Cardiac muscle cell (in vitro differentiated cells and primary cell): ENCODE results near the gene ZNF587. TPM values are rescaled to one million over a fixed set of nuclear protein-coding genes. Genes with fewer than 3 reads are reported as not detected.
"Not testable (repeated sequence)": the region's sequence is repeated elsewhere in the genome, so short reads cannot be mapped to it uniquely, and the experiment has no call there.

Source experiments
- DNase-seq, 2 donors: peaks; one replicate each; pipeline versions ENCODE4 v3.0.0 to v3.0.0-alpha.2; 2010 to 2017; ENCODE audit warnings: low read depth in 1 of 2, low spot score in 1 of 2
- H3K27ac ChIP-seq: fragments of 200-600 bp; sonication (generic); 2 replicates; pipeline ENCODE4 v1.5.1; 2016
- H3K27me3 ChIP-seq: fragments of 200-600 bp; sonication (generic); 2 replicates; pipeline ENCODE4 v1.6.0; 2016; ENCODE audit warnings: control low read depth
- H3K36me3 ChIP-seq: fragments of 200-600 bp; sonication (generic); 2 replicates; pipeline ENCODE4 v1.5.1; 2016; ENCODE audit warnings: control low read depth
- H3K4me1 ChIP-seq: fragments of 200-600 bp; sonication (generic); 2 replicates; pipeline ENCODE4 v1.8.1; 2017; ENCODE audit warnings: low read depth, mild to moderate bottlenecking, mixed run types
- H3K4me3 ChIP-seq: fragments of 200-600 bp; sonication (generic); 2 replicates; pipeline ENCODE4 v1.5.1; 2016; ENCODE audit warnings: mild to moderate bottlenecking
- H3K9me3 ChIP-seq: fragments of 200-600 bp; sonication (generic); 2 replicates; pipeline ENCODE4 v1.5.1; 2017; ENCODE audit warnings: low read depth, mild to moderate bottlenecking, control low read depth
- CTCF ChIP-seq: IDR thresholded peaks from 2 replicates; pipeline ENCODE4 v1.5.1; 2012; ENCODE audit warnings: low read depth, mild to moderate bottlenecking, low read length
- polyA plus RNA-seq: library from polyadenylated mRNA; unstranded; fragments of >200 nt; fragmentation: Nextera tagmentation; extraction: Ambion mirVana; gene quantifications from 2 replicates; pipeline ENCODE4 v1.2.1, GENCODE V29; 2016
- total RNA-seq: library from RNA; depleted of rRNA; stranded (reverse); fragments of >200 nt; gene quantifications from 2 replicates; pipeline ENCODE4 v1.2.3, GENCODE V29; 2016

ZNF587 gene
- total and polyA plus RNA-seq, 2 experiments from 2014 or later = 12.6 to 17.2 TPM

GRCh38 chr19:57872450-57872849 is 22.8 kb downstream of the ZNF587 start:
- no peaks in the 10 kb centered on the region for H3K27me3 ChIP-seq
- H3K4me3 ChIP-seq = no peak overlapping the region
- DNase-seq = no peak
- H3K4me1 ChIP-seq = no peaks in the 10 kb centered on the region
- H3K36me3 ChIP-seq = peaks cover 19% of the 10 kb centered on the region
- no peak overlapping the region for H3K27ac ChIP-seq
- no peaks in the 10 kb centered on the region for H3K9me3 ChIP-seq
- no peak for TF ChIP-seq CTCF

- H3K4me1 ChIP-seq, H3K4me3 ChIP-seq, DNase-seq, H3K27me3 ChIP-seq, H3K9me3 ChIP-seq, H3K27ac ChIP-seq: not testable (repeated sequence)
- H3K36me3 ChIP-seq = peaks cover 12% of the 10 kb centered on the region
These were observed 24.5 kb downstream of the ZNF587 start for GRCh38 chr19:57873883-57874799.

GRCh38 chr19:57886046-57886445 is 36.4 kb downstream of the ZNF587 start:
- no peaks in the 10 kb centered on the region for H3K36me3 ChIP-seq
- H3K27ac ChIP-seq = peak overlapping the region; percentile 91
- TF ChIP-seq CTCF = no peak
- H3K27me3 ChIP-seq = no peaks in the 10 kb centered on the region
- H3K4me1 ChIP-seq = peaks cover 20% of the 10 kb centered on the region
- peak in 1 of 2 donors; percentile 62 for DNase-seq
- H3K9me3 ChIP-seq = no peaks in the 10 kb centered on the region
- no peak overlapping the region for H3K4me3 ChIP-seq

GRCh38 chr19:57887195-57887941 is 37.7 kb downstream of the ZNF587 start:
- Histone ChIP-seq H3K4me1 (peaks cover 20% of the 10 kb centered on the region), H3K27ac (peak overlapping the region; percentile 91), H3K4me3 (peak overlapping the region; percentile 66), H3K27me3 (no peaks in the 10 kb centered on the region), H3K9me3 (no peaks in the 10 kb centered on the region), H3K36me3 (no peaks in the 10 kb centered on the region)
- DNase-seq = peak; percentile 50 to 53
- no peak for TF ChIP-seq CTCF

- Histone ChIP-seq H3K9me3 (no peaks in the 10 kb centered on the region), H3K4me3 (peak overlapping the region; percentile 66), H3K27ac (peak overlapping the region; percentile 91), H3K36me3 (no peaks in the 10 kb centered on the region), H3K27me3 (no peaks in the 10 kb centered on the region), H3K4me1 (peaks cover 20% of the 10 kb centered on the region)
- DNase-seq = peak in 1 of 2 donors; percentile 9
- TF ChIP-seq CTCF = no peak
These were observed 38.5 kb downstream of the ZNF587 start for GRCh38 chr19:57888107-57888559.
